ENCODE results near the gene POLA1.

DNA sequence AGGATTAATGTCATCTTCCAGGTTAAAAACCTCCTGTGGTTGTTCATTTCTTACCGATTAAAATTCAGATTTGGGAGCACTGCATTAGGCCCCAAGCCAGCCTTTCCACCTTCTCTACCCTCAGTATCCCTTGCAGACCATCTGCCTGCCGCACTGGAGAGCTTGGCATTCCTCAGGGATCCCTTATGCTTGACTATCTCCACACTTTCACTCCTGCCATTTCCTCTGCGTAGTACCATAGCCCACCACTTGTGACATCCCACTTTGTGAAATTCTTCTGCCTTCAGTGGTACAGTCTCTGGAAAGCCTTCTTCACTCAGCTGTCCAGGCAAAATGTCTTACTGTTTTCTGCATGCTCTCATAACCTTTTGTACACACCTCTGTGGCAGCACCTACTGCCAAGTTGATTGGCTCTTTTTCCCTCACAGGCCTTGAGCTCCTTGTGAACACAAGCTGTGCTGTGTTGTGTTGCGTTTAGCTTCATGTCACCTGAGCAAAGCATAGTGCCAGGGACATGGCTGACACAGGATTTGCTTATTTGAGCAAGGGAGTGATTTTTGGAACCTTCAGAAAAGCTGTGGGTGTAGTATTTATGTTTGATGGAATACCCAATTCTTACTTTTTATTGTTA is 165.6 kb downstream of the POLA1 start:
- TF ChIP-seq EZH2phosphoT487 (IDR thresholded peaks at IDR 0.05; ENCODE audit: low read length) (no peak), EZH2 (optimal IDR thresholded peaks at IDR 0.05; ENCODE audit: low read depth, low read length) (no peak)
- TF ChIP-seq, protein P1, sequence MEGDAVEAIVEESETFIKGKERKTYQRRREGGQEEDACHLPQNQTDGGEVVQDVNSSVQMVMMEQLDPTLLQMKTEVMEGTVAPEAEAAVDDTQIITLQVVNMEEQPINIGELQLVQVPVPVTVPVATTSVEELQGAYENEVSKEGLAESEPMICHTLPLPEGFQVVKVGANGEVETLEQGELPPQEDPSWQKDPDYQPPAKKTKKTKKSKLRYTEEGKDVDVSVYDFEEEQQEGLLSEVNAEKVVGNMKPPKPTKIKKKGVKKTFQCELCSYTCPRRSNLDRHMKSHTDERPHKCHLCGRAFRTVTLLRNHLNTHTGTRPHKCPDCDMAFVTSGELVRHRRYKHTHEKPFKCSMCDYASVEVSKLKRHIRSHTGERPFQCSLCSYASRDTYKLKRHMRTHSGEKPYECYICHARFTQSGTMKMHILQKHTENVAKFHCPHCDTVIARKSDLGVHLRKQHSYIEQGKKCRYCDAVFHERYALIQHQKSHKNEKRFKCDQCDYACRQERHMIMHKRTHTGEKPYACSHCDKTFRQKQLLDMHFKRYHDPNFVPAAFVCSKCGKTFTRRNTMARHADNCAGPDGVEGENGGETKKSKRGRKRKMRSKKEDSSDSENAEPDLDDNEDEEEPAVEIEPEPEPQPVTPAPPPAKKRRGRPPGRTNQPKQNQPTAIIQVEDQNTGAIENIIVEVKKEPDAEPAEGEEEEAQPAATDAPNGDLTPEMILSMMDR (IDR thresholded peaks at IDR 0.05; ENCODE audit: low read length): no peak

Data from MM.1S (cell line).